SK-N-SH (cell line): ENCODE data around the gene PEX11A. TPM values are rescaled to one million over a fixed set of nuclear protein-coding genes. Genes with fewer than 3 reads are reported as not detected.

ENCODE experiments used
- CTCF ChIA-PET: fragments of 300-600, 350-600 bp; formaldehyde crosslinking; extraction: SDS; loops from one replicate; lab custom pipeline; 2021; lab: Yijun Ruan, JAX
- POLR2A ChIA-PET: fragments of 350-600 bp; sonication (Branson Sonifier 250); formaldehyde crosslinking; extraction: SDS; loops from one replicate; lab custom pipeline; 2020; ENCODE audit warnings: antibody characterized with exemption, inconsistent platforms; lab: Yijun Ruan, JAX
- DNase-seq: peaks from one replicate; pipeline ENCODE4 v3.0.0; 2012
- H2AFZ ChIP-seq: fragments of 200-600 bp; sonication (generic); 2 replicates; pipeline ENCODE4 v1.8.1; 2016; ENCODE audit warnings: antibody characterized with exemption, mild to moderate bottlenecking, low read depth
- H3F3A ChIP-seq: fragments of 200-600 bp; sonication (generic); replicated peaks from 2 replicates; pipeline ENCODE3; 2016; ENCODE audit warnings: antibody characterized with exemption, mild to moderate bottlenecking; ENCODE audit not compliant: insufficient read depth
- H3K27ac ChIP-seq, 2 experiments: fragments of 200-500 bp in 1 of 2; fragments of 200-600 bp in 1 of 2; sonication (Bioruptor generic) in 1 of 2; sonication (generic), shearing (Covaris generic) in 1 of 2; 2 replicates each; pipeline versions ENCODE4 v1.5.1 to v1.6.1; 2014 to 2016; ENCODE audit warnings: low read depth in 2 of 2, inconsistent platforms in 1 of 2, low read length in 1 of 2, mild to moderate bottlenecking in 1 of 2, mixed read lengths in 1 of 2
- H3K27me3 ChIP-seq: fragments of 200-600 bp; sonication (generic), shearing (Covaris generic); 2 replicates; pipeline ENCODE4 v1.6.1; 2016; ENCODE audit warnings: mixed run types; ENCODE audit not compliant: insufficient read depth
- H3K36me3 ChIP-seq, 2 experiments: fragments of 200-500 bp in 1 of 2; fragments of 200-600 bp in 1 of 2; sonication (Bioruptor generic) in 1 of 2; sonication (generic) in 1 of 2; replicated peaks in 1 of 2; 2 replicates each; pipeline versions ENCODE3 to v1.5.1; 2014 to 2016; ENCODE audit warnings: low read length in 1 of 2, mild to moderate bottlenecking in 1 of 2; ENCODE audit not compliant: insufficient read depth in 2 of 2, control insufficient read depth in 1 of 2
- H3K4me1 ChIP-seq, 2 experiments: fragments of 200-500 bp in 1 of 2; fragments of 200-600 bp in 1 of 2; sonication (Bioruptor generic) in 1 of 2; sonication (generic), shearing (Covaris generic) in 1 of 2; 2 replicates each; pipeline versions ENCODE4 v1.5.1 to v1.6.1; 2014 to 2016; ENCODE audit warnings: low read depth in 1 of 2, low read length in 1 of 2, mixed run types in 1 of 2; ENCODE audit not compliant: insufficient read depth in 2 of 2, control insufficient read depth in 1 of 2
- H3K4me2 ChIP-seq: fragments of 200-600 bp; sonication (generic), shearing (Covaris generic); 2 replicates; pipeline ENCODE4 v1.6.1; 2017; ENCODE audit warnings: mixed run types
- H3K4me3 ChIP-seq, 2 experiments: fragments of 200-500 bp in 1 of 2; fragments of 200-600 bp in 1 of 2; sonication (Bioruptor generic) in 1 of 2; sonication (generic), shearing (Covaris generic) in 1 of 2; 2 replicates each; pipeline versions ENCODE4 v1.5.1 to v1.8.1; 2014 to 2016; ENCODE audit warnings: low read depth in 2 of 2, inconsistent platforms in 1 of 2, low read length in 1 of 2, mild to moderate bottlenecking in 1 of 2, mixed read lengths in 1 of 2, moderate library complexity in 1 of 2
- H3K79me2 ChIP-seq: fragments of 200-600 bp; sonication (generic); 2 replicates; pipeline ENCODE4 v1.8.1; 2017; ENCODE audit warnings: mild to moderate bottlenecking; ENCODE audit not compliant: insufficient read depth
- H3K9ac ChIP-seq: fragments of 200-600 bp; sonication (generic); 2 replicates; pipeline ENCODE4 v1.6.1; 2017; ENCODE audit warnings: mixed run types
- H3K9me2 ChIP-seq: fragments of 200-600 bp; sonication (generic); 2 replicates; pipeline ENCODE4 v1.6.1; 2017; ENCODE audit warnings: mixed run types
- H3K9me3 ChIP-seq: fragments of 200-600 bp; sonication (generic); 2 replicates; pipeline ENCODE4 v1.6.1; 2017; ENCODE audit warnings: mixed run types, mild to moderate bottlenecking, moderate library complexity
- H4K20me1 ChIP-seq: fragments of 200-600 bp; sonication (generic); 2 replicates; pipeline ENCODE4 v1.6.1; 2017; ENCODE audit warnings: mild to moderate bottlenecking, mixed run types; ENCODE audit not compliant: insufficient read depth
- CTCF ChIP-seq: fragments of 200-600 bp; sonication (generic); IDR thresholded peaks from 2 replicates; pipeline ENCODE4 v1.6.1; 2017; ENCODE audit warnings: antibody characterized with exemption, mild to moderate bottlenecking, moderate library complexity
- ELF1 ChIP-seq: IDR thresholded peaks from 2 replicates; pipeline ENCODE4 v1.4.0; 2012
- FOSL2 ChIP-seq: IDR thresholded peaks from 2 replicates; pipeline ENCODE4 v1.4.0; 2012; ENCODE audit warnings: low read depth, mild to moderate bottlenecking, moderate library complexity, borderline replicate concordance
- FOXM1 ChIP-seq: IDR thresholded peaks from 2 replicates; pipeline ENCODE4 v1.4.0; 2012; ENCODE audit warnings: low read depth, mild to moderate bottlenecking
- GATA2 ChIP-seq: sonication (generic); formaldehyde crosslinking; IDR thresholded peaks from 2 replicates; pipeline ENCODE4 v1.5.0; 2020; ENCODE audit warnings: mild to moderate bottlenecking, missing genetic modification reagents
- IRF3 ChIP-seq: fragments of 150-350 bp; IDR thresholded peaks from 2 replicates; pipeline ENCODE4 v1.6.1; 2016; ENCODE audit warnings: mild to moderate bottlenecking, low read depth, low read length
- MAX ChIP-seq: IDR thresholded peaks from 2 replicates; pipeline ENCODE4 v1.4.0; 2012; ENCODE audit warnings: low read depth
- MEF2A ChIP-seq: IDR thresholded peaks from 2 replicates; pipeline ENCODE4 v1.4.0; 2012; ENCODE audit warnings: low read depth, borderline replicate concordance
- MXI1 ChIP-seq: IDR thresholded peaks from 2 replicates; pipeline ENCODE4 v1.6.1; 2012; ENCODE audit warnings: mild to moderate bottlenecking, low read depth, low read length, improper control_type of control experiment
- NFIC ChIP-seq: IDR thresholded peaks from 2 replicates; pipeline ENCODE4 v1.4.0; 2012; ENCODE audit warnings: borderline replicate concordance
- NRF1 ChIP-seq: IDR thresholded peaks from 2 replicates; pipeline ENCODE4 v1.6.1; 2012; ENCODE audit warnings: low read depth, mild to moderate bottlenecking, low read length
- PBX3 ChIP-seq: IDR thresholded peaks from 2 replicates; pipeline ENCODE4; 2012
- RAD21 ChIP-seq: IDR thresholded peaks from 2 replicates; pipeline ENCODE4 v1.6.1; 2012; ENCODE audit warnings: mild to moderate bottlenecking, low read length
- REST ChIP-seq: IDR thresholded peaks from 2 replicates; pipeline ENCODE4 v1.6.1; 2012; ENCODE audit warnings: mild to moderate bottlenecking, low read depth, low read length, moderate library complexity
- RFX5 ChIP-seq: IDR thresholded peaks from 2 replicates; pipeline ENCODE4 v1.6.1; 2012; ENCODE audit warnings: mild to moderate bottlenecking, improper control_type of control experiment, low read length
- RXRA ChIP-seq: IDR thresholded peaks from 2 replicates; pipeline ENCODE4 v1.4.0; 2012; ENCODE audit warnings: low read depth, mild to moderate bottlenecking, borderline replicate concordance
- SMC3 ChIP-seq: IDR thresholded peaks from 2 replicates; pipeline ENCODE4 v1.6.1; 2012; ENCODE audit warnings: low read depth, low read length, improper control_type of control experiment
- TEAD4 ChIP-seq: IDR thresholded peaks from 2 replicates; pipeline ENCODE4 v1.4.0; 2012; ENCODE audit warnings: mild to moderate bottlenecking, borderline replicate concordance; ENCODE audit not compliant: insufficient read depth
- USF1 ChIP-seq: IDR thresholded peaks from 2 replicates; pipeline ENCODE4 v1.4.0; 2012; ENCODE audit warnings: low read depth, borderline replicate concordance
- YY1 ChIP-seq: IDR thresholded peaks from 2 replicates; pipeline ENCODE4 v1.4.0; 2012; ENCODE audit warnings: low read depth, mild to moderate bottlenecking
- WGBS: methylation state at CpG from one replicate; pipeline ENCODE4 v1.1.6; 2017; ENCODE audit warnings: low lambda C conversion rate; 5-methylcytosine and 5-hydroxymethylcytosine counted together
- polyA plus RNA-seq, 3 experiments: library from polyadenylated mRNA; depleted of rRNA; stranded (reverse); fragments of >200 nt; gene quantifications; 2 replicates each; pipeline ENCODE4 v1.2.3, GENCODE V29; 2012

The PEX11A gene
- polyA plus RNA-seq, 1 of the 3 experiments (the other 2 are of a cell fraction): 6.1 TPM

GRCh38 chr15:89640245-89640644, 50.3 kb downstream of the PEX11A start:
- no peaks in the 10 kb centered on the region for H3K9me2 ChIP-seq
- H3K4me2 ChIP-seq: no peak overlapping the region
- 93% methylated on average over 5 of the region's 5 CpGs for WGBS
- no peaks in the 10 kb centered on the region for H4K20me1 ChIP-seq
- CTCF ChIA-PET: no interaction called here
- no peaks in the 10 kb centered on the region for H3K27me3 ChIP-seq
- no peaks in the 10 kb centered on the region for H3F3A ChIP-seq
- no peak for DNase-seq
- POLR2A ChIA-PET: no interaction called here
- no peaks in the 10 kb centered on the region for H3K79me2 ChIP-seq
- H3K4me1 ChIP-seq: no peaks in the 10 kb centered on the region
- TF ChIP-seq FOXM1 (no peak), MXI1 (no peak), NRF1 (no peak), GATA2 (CRISPR knock-in tag) (no peak), NFIC (no peak), IRF3 (no peak), REST (no peak), ELF1 (no peak), FOSL2 (no peak), MEF2A (no peak), RXRA (no peak)
- TF ChIP-seq, all 33 proteins: peak for 0
- H3K27ac ChIP-seq: no peak overlapping the region
- H3K4me3 ChIP-seq: no peak overlapping the region
- no peak overlapping the region for H3K9ac ChIP-seq
- peaks cover 4 to 9% of the 10 kb centered on the region in 2 experiments for H3K36me3 ChIP-seq
- no peaks in the 10 kb centered on the region for H3K9me3 ChIP-seq
- H2AFZ ChIP-seq: no peak overlapping the region

GRCh38 chr15:89633585-89633984, 57.0 kb downstream of the PEX11A start:
- H3K36me3 ChIP-seq: peaks cover 23 to 44% of the 10 kb centered on the region in 2 experiments
- H3K4me1 ChIP-seq: no peaks in the 10 kb centered on the region
- H3K9ac ChIP-seq: no peak overlapping the region
- H3F3A ChIP-seq: no peaks in the 10 kb centered on the region
- H3K4me2 ChIP-seq: no peak overlapping the region
- no peak overlapping the region for H3K27ac ChIP-seq
- POLR2A ChIA-PET: interaction anchor here (1.3 kb wide), 1 partner anchor 9 kb away, joined by 5 read pairs; no protein-coding TSS in a partner anchor
- H3K4me3 ChIP-seq: no peak overlapping the region
- CTCF ChIA-PET: interaction anchor here (3.1 kb wide), 1 partner anchor 14 kb away, joined by 10 read pairs; no protein-coding TSS in a partner anchor
- H3K9me3 ChIP-seq: no peaks in the 10 kb centered on the region
- no peaks in the 10 kb centered on the region for H3K27me3 ChIP-seq
- no peaks in the 10 kb centered on the region for H3K9me2 ChIP-seq
- no peak overlapping the region for H2AFZ ChIP-seq
- no peaks in the 10 kb centered on the region for H4K20me1 ChIP-seq
- no peaks in the 10 kb centered on the region for H3K79me2 ChIP-seq
- DNase-seq: no peak
- WGBS: 93% methylated on average over 19 of the region's 23 CpGs
- TF ChIP-seq MAX (no peak), TEAD4 (no peak), NFIC (no peak), FOSL2 (no peak), YY1 (no peak), SMC3 (no peak), RFX5 (no peak), USF1 (no peak), PBX3 (no peak), RXRA (no peak), FOXM1 (no peak), CTCF (no peak), RAD21 (no peak)
